GM21576 (cell line): ENCODE data around the gene RNF41.
"Not testable (repeated sequence)": the region's sequence is repeated elsewhere in the genome, so short reads cannot be mapped to it uniquely, and the experiment has no call there.

ENCODE experiments used
- ATAC-seq: cut with Tn5 transposase; IDR thresholded peaks from one replicate; pipeline ENCODE4 v1.9.1; 2021; ENCODE audit warnings: mild to moderate bottlenecking, moderate library complexity; ENCODE audit not compliant: unreplicated experiment

RNF41 gene

DNA sequence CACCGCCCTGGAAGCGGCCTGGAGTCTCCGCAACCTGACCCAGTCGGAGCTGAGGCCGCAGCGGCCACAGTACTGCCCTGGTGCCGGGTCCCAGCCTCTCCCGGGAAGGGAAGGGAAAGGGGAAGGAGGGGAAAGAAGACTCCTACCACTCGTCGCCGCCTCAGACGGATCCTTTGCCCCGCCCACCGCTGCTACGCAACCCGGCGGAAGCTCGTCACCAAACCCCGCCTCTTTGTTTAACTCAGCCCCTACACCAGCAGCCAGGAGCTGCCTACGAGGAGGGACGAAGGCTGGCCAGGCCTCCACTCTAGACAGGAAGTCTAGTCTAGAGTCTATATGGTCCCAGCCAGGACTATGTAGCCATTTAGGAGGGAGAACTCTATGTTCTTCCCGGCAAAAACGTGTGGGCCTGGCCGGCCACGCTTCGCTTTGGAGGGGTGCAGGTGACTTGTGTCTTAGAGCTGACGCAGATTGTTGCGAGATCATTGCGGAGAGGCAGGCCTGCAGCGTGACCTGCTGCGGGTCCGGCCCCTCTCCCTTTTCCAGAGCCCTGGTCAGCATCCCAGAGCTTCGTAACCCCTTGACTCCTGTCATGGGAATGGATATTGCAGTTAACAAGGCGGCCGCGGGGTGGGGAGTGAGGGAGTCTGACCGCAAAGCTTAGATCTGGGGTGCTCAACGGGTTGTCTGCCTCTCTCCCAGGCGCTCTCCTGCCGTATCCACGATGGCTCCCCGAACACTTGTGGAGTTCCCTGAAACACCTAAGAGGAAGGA, at the start of gene RNF41:
Gene RNF41 (minus strand): TSS at position 166 of the 774 bp plus-strand sequence. CDS start 7,875 bp downstream, outside the sequence.
- peak; percentile 76 for ATAC-seq

DNA sequence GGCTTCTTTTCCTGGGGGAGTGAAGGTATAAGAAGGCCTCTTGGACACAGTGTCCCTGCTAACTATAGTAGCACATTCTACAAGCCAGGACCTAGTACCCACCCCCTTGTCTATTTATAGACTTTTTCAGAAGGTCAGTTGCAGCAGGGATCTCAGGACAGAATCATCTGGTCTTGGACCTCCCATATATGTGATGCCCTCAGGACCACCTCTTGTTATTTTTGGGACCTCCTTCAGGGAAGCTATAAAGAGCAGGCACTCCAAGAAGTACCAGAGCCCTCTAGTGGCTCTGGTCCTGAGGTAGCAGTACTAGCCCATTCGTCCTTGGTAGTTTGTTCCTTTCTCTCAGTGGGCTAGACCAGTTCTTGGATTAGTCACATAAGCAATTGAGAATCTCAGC, 49.3 kb upstream of the RNF41 start:
- no peak for ATAC-seq

GRCh38 chr12:56267443-56268071, 45.8 kb upstream of the RNF41 start:
- ATAC-seq = peak; percentile 10

GRCh38 chr12:56266693-56267442, 45.1 kb upstream of the RNF41 start, which contains the start of gene COQ10A:
Gene COQ10A, plus strand, starts transcription at chr12:56266942. Its CDS starts 177 bp downstream, at chr12:56267119.
- ATAC-seq = peak; percentile 78

GRCh38 chr12:56266068-56266692, 44.5 kb upstream of the RNF41 start:
- not testable (repeated sequence) for ATAC-seq

DNA sequence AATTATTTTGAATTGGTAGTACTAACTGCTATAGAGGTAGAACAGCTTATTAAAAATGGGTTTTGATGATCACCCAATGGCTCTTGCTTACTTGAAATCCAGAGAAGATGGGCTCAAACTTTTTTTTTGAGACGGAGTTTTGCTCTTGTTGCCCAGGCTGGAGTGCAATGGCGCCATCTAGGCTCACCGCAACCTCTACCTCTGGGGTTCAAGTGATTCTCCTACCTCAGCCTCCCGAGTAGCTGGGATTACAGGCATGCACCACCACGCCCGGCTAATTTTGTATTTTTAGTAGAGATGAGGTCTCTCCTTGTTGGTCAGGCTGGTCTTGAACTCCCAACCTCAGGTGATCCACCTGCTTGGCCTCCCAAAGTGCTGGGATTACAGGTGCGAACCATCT, 41.2 kb upstream of the RNF41 start:
- ATAC-seq = not testable (repeated sequence)

DNA sequence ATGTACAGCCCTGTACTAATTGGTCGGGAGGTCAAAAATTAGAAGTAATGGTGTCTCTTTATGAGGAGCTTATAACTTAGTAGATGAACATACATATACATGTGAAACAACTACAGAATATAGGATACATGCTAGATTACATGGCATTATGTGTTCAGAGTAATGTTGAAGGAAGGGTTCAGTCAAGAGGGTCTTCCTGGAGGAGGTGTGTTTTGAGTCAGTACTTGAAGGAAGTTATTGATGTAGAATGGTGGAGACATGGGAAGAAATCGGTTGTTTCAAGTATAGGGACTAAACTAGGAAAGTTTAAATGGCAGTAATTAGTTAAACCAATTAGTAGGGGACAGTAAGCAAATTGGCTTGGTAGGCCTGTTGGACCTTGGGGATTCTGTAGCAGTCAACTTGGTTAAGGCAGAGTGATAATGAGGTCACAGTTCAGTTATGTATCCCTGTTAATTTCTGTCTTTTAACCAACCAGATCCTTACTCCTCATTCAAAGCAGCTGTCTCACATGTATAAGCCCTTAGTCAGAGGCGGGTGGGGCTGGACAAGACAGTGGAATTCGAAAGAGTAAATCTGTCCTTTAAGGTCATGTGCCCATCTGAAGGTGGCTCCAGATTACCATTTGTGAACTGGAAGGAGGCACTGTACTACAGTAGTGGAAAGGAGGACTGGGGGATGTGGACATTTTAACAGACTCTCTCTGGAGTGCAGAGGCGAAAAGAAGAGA, 39.9 kb upstream of the RNF41 start:
- no peak for ATAC-seq

DNA sequence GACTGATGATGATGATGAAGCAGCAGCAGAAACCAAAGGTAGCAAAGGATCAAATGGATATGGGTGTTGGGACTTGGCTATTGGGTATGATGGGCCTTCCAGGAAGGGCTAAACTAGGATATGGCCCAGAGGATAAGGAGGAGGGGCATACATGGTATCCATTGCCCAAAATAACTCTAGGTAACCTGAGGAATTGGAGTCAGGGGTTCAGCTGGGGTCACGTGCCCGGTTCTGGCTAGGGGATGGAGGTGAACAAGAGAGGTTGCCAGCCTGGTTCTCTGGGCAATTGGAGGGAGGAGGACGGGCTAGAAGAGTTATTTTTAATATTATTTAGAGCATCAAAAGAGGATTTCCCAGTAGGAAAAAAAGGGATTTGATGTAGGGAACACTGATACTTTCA, 39.2 kb upstream of the RNF41 start:
- ATAC-seq = no peak

DNA sequence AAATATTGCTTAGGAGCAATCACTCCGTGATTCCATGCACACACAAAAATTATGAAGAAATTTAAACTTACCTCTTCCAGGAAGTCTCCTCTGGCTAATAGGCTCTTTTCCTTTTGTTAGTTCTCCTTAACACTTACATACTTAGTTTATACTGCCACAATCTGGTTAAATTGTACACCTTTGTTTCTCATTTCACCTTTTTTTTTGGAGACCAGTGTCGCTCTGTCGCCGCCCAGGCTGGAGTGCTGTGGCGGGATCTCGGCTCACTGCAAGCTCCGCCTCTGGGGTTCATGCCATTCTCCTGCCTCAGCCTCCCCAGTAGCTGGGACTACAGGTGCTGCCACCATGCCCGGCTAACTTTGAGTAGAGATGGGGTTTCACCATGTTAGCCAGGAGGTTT, 38.7 kb upstream of the RNF41 start:
- ATAC-seq = no peak

DNA sequence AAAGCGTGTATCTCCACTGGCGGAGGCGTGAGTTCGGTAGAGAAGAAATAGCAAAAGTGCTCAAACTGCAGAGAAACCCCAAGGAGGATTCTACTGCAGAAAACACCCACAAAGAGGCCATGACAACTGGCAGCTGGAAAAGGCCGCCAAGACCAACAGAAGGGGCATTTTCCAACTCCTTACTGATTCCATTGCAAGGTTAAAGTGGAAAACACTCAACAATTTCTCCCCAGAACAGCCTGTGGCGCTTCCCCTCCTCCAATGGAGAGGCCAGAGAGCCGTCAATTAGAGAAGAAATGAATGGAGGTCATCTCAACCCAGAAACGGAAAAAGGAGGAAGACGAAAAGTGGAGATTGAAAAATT, 37.1 kb upstream of the RNF41 start:
- peak; percentile 2 for ATAC-seq

GRCh38 chr12:56258068-56258819, 36.5 kb upstream of the RNF41 start, which contains the start of gene ANKRD52:
Gene ANKRD52, minus strand, starts transcription at chr12:56258384. Its CDS starts 115 bp downstream, at chr12:56258269.
- peak; percentile 77 for ATAC-seq

DNA sequence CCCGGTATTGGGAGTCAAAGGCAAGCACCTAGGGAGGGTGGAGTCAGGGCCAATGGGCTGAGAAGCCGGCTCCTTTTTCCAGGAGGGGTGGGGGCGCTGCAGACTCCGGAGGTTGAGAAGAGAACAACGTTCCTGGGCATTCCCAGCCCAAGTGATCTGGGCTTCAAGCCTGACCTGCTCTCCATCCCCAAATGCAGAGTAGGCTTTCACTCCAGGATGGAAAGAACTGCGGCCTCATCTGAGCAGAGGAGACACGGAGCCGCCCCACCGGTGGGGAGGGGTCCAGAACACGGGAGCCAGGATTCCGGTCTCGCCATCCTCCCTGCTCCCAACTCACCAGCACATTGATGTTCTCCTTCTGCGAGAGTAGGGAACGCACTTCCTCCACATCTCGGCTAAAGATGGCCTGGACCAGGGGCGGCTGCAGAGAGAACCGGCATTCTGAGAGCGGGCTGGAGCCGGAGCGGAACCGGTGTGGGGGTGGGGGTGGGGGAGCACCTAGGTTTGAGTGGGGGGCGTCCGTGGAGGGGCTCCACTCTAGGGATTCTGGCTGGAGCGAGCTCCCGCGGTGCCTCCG, 35.9 kb upstream of the RNF41 start:
- ATAC-seq = peak; percentile 12

DNA sequence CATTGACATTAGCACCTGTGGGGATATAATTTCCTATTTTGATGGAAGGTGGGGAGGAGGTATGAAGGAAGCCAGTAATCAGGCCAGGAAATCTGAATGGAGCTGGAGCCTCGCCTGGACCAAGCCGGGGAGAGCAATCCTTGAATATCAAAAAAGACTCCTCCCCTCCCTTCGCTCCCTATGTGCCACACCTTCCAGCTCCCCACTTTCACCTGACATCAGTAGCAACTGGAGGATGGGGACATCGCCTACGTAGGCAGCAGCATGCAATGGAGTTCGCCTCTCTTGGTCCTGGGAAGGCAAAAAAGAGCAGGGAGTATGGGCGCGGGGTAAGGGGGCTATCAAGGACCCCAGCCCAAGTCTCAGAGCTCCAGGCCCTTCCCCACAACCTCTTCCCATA, 35.3 kb upstream of the RNF41 start:
- ATAC-seq = no peak

DNA sequence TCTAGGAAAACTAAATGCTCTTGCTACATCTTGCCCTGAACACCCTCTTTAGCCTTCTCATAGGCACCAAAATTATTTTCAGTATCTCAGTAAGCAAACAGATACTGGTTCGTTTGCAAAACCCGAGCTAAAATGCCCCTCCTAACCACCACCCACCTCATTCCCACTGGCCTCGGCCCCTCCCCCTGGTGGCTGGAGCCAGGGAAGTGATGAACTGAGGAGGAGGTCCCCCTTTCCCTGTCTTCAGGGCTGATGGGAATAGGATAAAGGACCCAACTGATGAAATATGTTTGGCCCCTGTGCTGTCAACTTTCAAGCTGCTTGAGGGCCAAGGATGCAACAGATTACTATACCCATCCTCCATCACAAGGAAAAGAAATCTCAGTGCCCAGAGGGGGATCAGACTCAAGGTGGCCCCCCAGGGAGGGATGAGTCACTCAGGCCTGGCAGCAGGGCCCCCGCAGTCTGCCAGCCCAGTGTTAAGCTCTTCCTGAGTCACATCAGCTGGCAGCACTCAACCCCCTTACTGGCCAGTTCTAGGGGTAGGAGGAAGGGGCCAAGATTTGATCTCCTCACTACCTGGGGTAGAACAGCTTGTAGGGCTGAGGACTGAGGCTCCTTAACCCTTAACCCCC, 34.7 kb upstream of the RNF41 start:
- ATAC-seq = no peak

GRCh38 chr12:56255671-56256070, 33.9 kb upstream of the RNF41 start:
- ATAC-seq = no peak

GRCh38 chr12:56253091-56253490, 31.4 kb upstream of the RNF41 start:
- no peak for ATAC-seq

GRCh38 chr12:56252649-56253048, 30.9 kb upstream of the RNF41 start:
- ATAC-seq = no peak

GRCh38 chr12:56248711-56249110, 27.0 kb upstream of the RNF41 start:
- ATAC-seq = no peak

GRCh38 chr12:56247923-56248322, 26.2 kb upstream of the RNF41 start:
- no peak for ATAC-seq
